Spleen (tissue), 7 donors: ENCODE results near the gene TCF12.

Experiments used
- POLR2AphosphoS5 ChIP-seq, 3 donors: sonication (generic); formaldehyde crosslinking; IDR thresholded peaks; one replicate each; pipeline ENCODE4 v1.5.1; 2017; ENCODE audit warnings: antibody characterized with exemption in 3 of 3
- TF ChIP-seq, protein P1 (sequence below), 11 experiments: fragments of 200-600 bp in 7 of 11; fragments of 450-650 bp in 4 of 11; sonication (generic) in 4 of 11; IDR thresholded peaks in 8 of 11; conservative IDR thresholded peaks in 3 of 11; 1 replicate in 7 of 11; 2 replicates in 4 of 11; pipeline versions ENCODE4 v1.4.0 to v1.8.0; 2016 to 2021; ENCODE audit warnings: antibody characterized with exemption in 11 of 11, inconsistent platforms in 4 of 11, mild to moderate bottlenecking in 1 of 11
- donor health status: DM: no; HTN: no; CAD: no; lungs with moderate emphysema.
- donor health status: DM: no; HTN: no; CAD: no.
- donor health status: DM: no; HTN: no; CAD: no.

- TF ChIP-seq, protein P1, sequence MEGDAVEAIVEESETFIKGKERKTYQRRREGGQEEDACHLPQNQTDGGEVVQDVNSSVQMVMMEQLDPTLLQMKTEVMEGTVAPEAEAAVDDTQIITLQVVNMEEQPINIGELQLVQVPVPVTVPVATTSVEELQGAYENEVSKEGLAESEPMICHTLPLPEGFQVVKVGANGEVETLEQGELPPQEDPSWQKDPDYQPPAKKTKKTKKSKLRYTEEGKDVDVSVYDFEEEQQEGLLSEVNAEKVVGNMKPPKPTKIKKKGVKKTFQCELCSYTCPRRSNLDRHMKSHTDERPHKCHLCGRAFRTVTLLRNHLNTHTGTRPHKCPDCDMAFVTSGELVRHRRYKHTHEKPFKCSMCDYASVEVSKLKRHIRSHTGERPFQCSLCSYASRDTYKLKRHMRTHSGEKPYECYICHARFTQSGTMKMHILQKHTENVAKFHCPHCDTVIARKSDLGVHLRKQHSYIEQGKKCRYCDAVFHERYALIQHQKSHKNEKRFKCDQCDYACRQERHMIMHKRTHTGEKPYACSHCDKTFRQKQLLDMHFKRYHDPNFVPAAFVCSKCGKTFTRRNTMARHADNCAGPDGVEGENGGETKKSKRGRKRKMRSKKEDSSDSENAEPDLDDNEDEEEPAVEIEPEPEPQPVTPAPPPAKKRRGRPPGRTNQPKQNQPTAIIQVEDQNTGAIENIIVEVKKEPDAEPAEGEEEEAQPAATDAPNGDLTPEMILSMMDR (IDR thresholded peaks at IDR 0.05 in 8 of 11, conservative IDR thresholded peaks at IDR 0.05 in 3 of 11) = no peak
- TF ChIP-seq POLR2AphosphoS5 (IDR thresholded peaks at IDR 0.05) = no peak
Measured at GRCh38 chr15:56901931-56902330, 16.5 kb upstream of the TCF12 start.
